Heart left ventricle (tissue), 16 donors: ENCODE measurements around the gene WDR62. TPM values are rescaled to one million over a fixed set of nuclear protein-coding genes. Genes with fewer than 3 reads are reported as not detected.

ENCODE experiments used
- ATAC-seq, 4 donors: fragments of 200-7000 bp; cut with Tn5 transposase; one replicate each; pipeline ENCODE4 v1.9.1; 2020 to 2022; ENCODE audit warnings: moderate library complexity in 4 of 4, mild to moderate bottlenecking in 3 of 4, moderate number of reproducible peaks in 1 of 4
- DNase-seq, 5 donors: peaks; one replicate each; pipeline ENCODE4 v3.0.0-alpha.2; 2020
- H3K27ac ChIP-seq, 12 donors: fragments of 200-600 bp; sonication (generic) in 4 of 12; one replicate each; pipeline versions ENCODE4 v1.5.0 to v1.8.0; 2016 to 2022; ENCODE audit warnings: mild to moderate bottlenecking in 2 of 12
- H3K27me3 ChIP-seq, 9 donors: fragments of 200-600 bp; sonication (generic) in 2 of 9; one replicate each; pipeline versions ENCODE4 v1.5.1 to v1.8.0; 2016 to 2022; ENCODE audit warnings: mild to moderate bottlenecking in 3 of 9
- H3K36me3 ChIP-seq, 9 donors: fragments of 200-600 bp; sonication (generic) in 2 of 9; one replicate each; pipeline versions ENCODE4 v1.5.0 to v1.8.0; 2018 to 2022; ENCODE audit warnings: mild to moderate bottlenecking in 2 of 9
- H3K4me1 ChIP-seq, 12 donors: fragments of 200-600 bp; sonication (generic) in 4 of 12; one replicate each; pipeline versions ENCODE4 v1.5.0 to v1.8.0; 2016 to 2022; ENCODE audit warnings: mild to moderate bottlenecking in 3 of 12
- H3K4me3 ChIP-seq, 12 donors: fragments of 200-600 bp; sonication (generic) in 4 of 12; one replicate each; pipeline versions ENCODE4 v1.5.0 to v1.8.0; 2017 to 2022; ENCODE audit warnings: mild to moderate bottlenecking in 9 of 12, moderate library complexity in 4 of 12
- H3K9me3 ChIP-seq, 12 donors: fragments of 200-600 bp; sonication (generic) in 4 of 12; one replicate each; pipeline versions ENCODE4 v1.5.0 to v1.8.0; 2016 to 2022; ENCODE audit warnings: mild to moderate bottlenecking in 1 of 12
- CTCF ChIP-seq, 12 donors: fragments of 200-600 bp; sonication (generic) in 4 of 12; IDR thresholded peaks; one replicate each; pipeline versions ENCODE4 v1.5.0 to v1.8.0; 2018 to 2022; ENCODE audit warnings: antibody characterized with exemption in 12 of 12, mild to moderate bottlenecking in 5 of 12
- POLR2A ChIP-seq, 2 donors: fragments of 450-650 bp; IDR thresholded peaks; one replicate each; pipeline ENCODE4 v1.6.1; 2017; ENCODE audit warnings: antibody characterized with exemption in 2 of 2, mild to moderate bottlenecking in 2 of 2, moderate library complexity in 2 of 2
- WGBS, 4 donors: extraction: QIAGEN DNeasy Blood & Tissue Kit in 2 of 4; methylation state at CpG; one replicate each; pipeline versions ENCODE4 v1.1.5 to v1.1.7; 2013 to 2018; 5-methylcytosine and 5-hydroxymethylcytosine counted together
- intact Hi-C, 10 donors: fragments of 100-400 bp; cut with DNase I; formaldehyde crosslinking; loops; one replicate each; pipeline versions ENCODE4 v1.11.1 to v1.14.2; 2022
- polyA plus RNA-seq, 2 donors: library from polyadenylated mRNA; stranded (reverse); fragments of 200-250 nt; gene quantifications; one replicate each; pipeline ENCODE4 v1.2.3, GENCODE V29; 2013
- total RNA-seq, 9 donors: library from RNA; depleted of rRNA in 2 of 9; stranded (reverse); fragments of >200 nt in 2 of 9; fragmentation: NEBNext Ultra II Directional in 3 of 9; extraction: Animal tissue kit (Norgen Biotek cat#: 25700) in 3 of 9; gene quantifications; one replicate each; pipeline versions ENCODE4 v1.1.0 to v1.2.4, GENCODE V29; 2016 to 2023
- donor health status: ischemic (EF 13 %, LVEDD 7.1; RV severe dilation, severe dysfunction).
- donor health status: healthy with polysubstance abuse.
- donor health status: DM: no; HTN: yes; CAD: no.
- donor health status: DM: no; HTN: no; CAD: no.
- donor health status: ischemic (EF 25% LVEDD 6.9; RV normal size, moderate dysfunction).
- donor health status: ischemic (EF 25% LVEDD 5.7; RV mildly dilated, moderate dysfunction).
- donor health status: healthy.
- donor health status: DM: yes; HTN: yes; CAD: no.
- donor health status: ischemic (EF 35%, LVEDD 5.7; RV mildly dilated, moderate dysfunction).
- donor health status: nonischemic (EF 11% LVEDD 7.7; RV severe dilation, severe dysfunction).
- donor health status: DM: yes; HTN: yes; CAD: no.
- donor health status: PGD.
- donor health status: ischemic (EF 29% LVEDD 5.4; RV normal size, mild dysfunction).
- donor health status: nonischemic (EF 23%, LVEDD 6.1; RV moderate dilation, normal function).

WDR62 gene
- total and polyA plus RNA-seq, 11 donors: 1.4 to 24.3 (median 7.7) TPM

- intact Hi-C loops: no loop called here
- no peak for DNase-seq
- WGBS, 4 donors: 94 to 97% (median 97%) methylated on average over 5 of the region's 5 CpGs
Measured at GRCh38 chr19:36023432-36023831, 31.3 kb upstream of the WDR62 start.

GRCh38 chr19:36025541-36025940 is 29.2 kb upstream of the WDR62 start:
- Histone ChIP-seq H3K27me3 (no peaks in the 10 kb centered on the region), H3K4me1 (no peaks in the 10 kb centered on the region), H3K9me3 (no peaks in the 10 kb centered on the region), H3K27ac (no peak overlapping the region), H3K36me3 (peaks cover 0 to 42% (median 12%) of the 10 kb centered on the region in 9 donors), H3K4me3 (no peak overlapping the region)
- intact Hi-C loops: no loop called here
- no peak for TF ChIP-seq CTCF (IDR thresholded peaks at IDR 0.05)
- TF ChIP-seq POLR2A (IDR thresholded peaks at IDR 0.05): no peak
- DNase-seq: no peak
- 73 to 86% (median 83%) methylated on average over 1 of the region's 1 CpG for WGBS, 4 donors
- no peak for ATAC-seq

More at GRCh38 chr19:36023432-36023831, 31.3 kb upstream of the WDR62 start:
- Histone ChIP-seq H3K27ac (no peak overlapping the region), H3K4me3 (no peak overlapping the region), H3K36me3 (peaks cover 0 to 49% (median 12%) of the 10 kb centered on the region in 9 donors), H3K27me3 (no peaks in the 10 kb centered on the region), H3K9me3 (no peaks in the 10 kb centered on the region), H3K4me1 (no peaks in the 10 kb centered on the region)
- TF ChIP-seq POLR2A (IDR thresholded peaks at IDR 0.05) (no peak), CTCF (IDR thresholded peaks at IDR 0.05) (no peak)
- ATAC-seq: no peak

GRCh38 chr19:36026091-36026876 is 28.4 kb upstream of the WDR62 start:
- Histone ChIP-seq H3K36me3 (peaks cover 0 to 37% (median 9%) of the 10 kb centered on the region in 9 donors), H3K27ac (no peak overlapping the region), H3K4me1 (no peaks in the 10 kb centered on the region), H3K9me3 (no peaks in the 10 kb centered on the region), H3K27me3 (no peaks in the 10 kb centered on the region), H3K4me3 (no peak overlapping the region)
- ATAC-seq (no peak), DNase-seq (no peak)
- 93 to 95% (median 94%) methylated on average over 42 to 49 of the region's 49 CpGs for WGBS, 4 donors
- TF ChIP-seq CTCF (IDR thresholded peaks at IDR 0.05): no peak
- TF ChIP-seq POLR2A (IDR thresholded peaks at IDR 0.05): no peak
- intact Hi-C loops: no loop called here

- Histone ChIP-seq H3K4me1 (peaks cover 0 to 10% (median under 1%) of the 10 kb centered on the region in 12 donors), H3K27ac (no peak overlapping the region), H3K27me3 (peaks cover 0 to 7% (median 0%) of the 10 kb centered on the region in 9 donors), H3K4me3 (no peak overlapping the region), H3K36me3 (peaks cover 0 to 27% (median 4%) of the 10 kb centered on the region in 9 donors), H3K9me3 (no peaks in the 10 kb centered on the region)
- no peak for ATAC-seq
- TF ChIP-seq POLR2A (IDR thresholded peaks at IDR 0.05) (no peak), CTCF (IDR thresholded peaks at IDR 0.05) (no peak)
- WGBS, 4 donors: 93 to 98% (median 97%) methylated on average over 6 of the region's 6 CpGs
- intact Hi-C loops: no loop called here
- DNase-seq: no peak
Measured at GRCh38 chr19:36027696-36028095, 27.0 kb upstream of the WDR62 start.
